GM12892 (cell line): ENCODE results near the gene EFNB2.

Experiments
- POLR2A ChIP-seq: IDR thresholded peaks from 2 replicates; pipeline ENCODE4 v1.6.1; 2011; ENCODE audit warnings: low read depth, low read length, control low read depth
- POLR2AphosphoS5 ChIP-seq: IDR thresholded peaks from 2 replicates; pipeline ENCODE4 v1.6.1; 2011; ENCODE audit warnings: low read depth, low read length, control low read depth
- TAF1 ChIP-seq: IDR thresholded peaks from 2 replicates; pipeline ENCODE4 v1.6.1; 2011; ENCODE audit warnings: low read depth, mild to moderate bottlenecking, control low read depth, low read length, borderline replicate concordance

- TF ChIP-seq POLR2A = no peak
- no peak for TF ChIP-seq POLR2AphosphoS5
- TF ChIP-seq TAF1 = no peak
Measured at GRCh38 chr13:106489849-106490568, 45.5 kb downstream of the EFNB2 start.
